ENCODE measurements around the gene KIAA0319L.

- no peak for TF ChIP-seq CTCF (conservative IDR thresholded peaks at IDR 0.05; ENCODE audit: low read length)
- TF ChIP-seq EZH2phosphoT487 (IDR thresholded peaks at IDR 0.05; ENCODE audit: borderline replicate concordance, low read depth, low read length), result no peak
These were observed 48.6 kb upstream of the KIAA0319L start for GRCh38 chr1:35605867-35606182.

Data from OCI-LY7 (cell line).